Endothelial cell of umbilical vein (primary cell): ENCODE data around the gene MAP1LC3C. TPM values are rescaled to one million over a fixed set of nuclear protein-coding genes. Genes with fewer than 3 reads are reported as not detected.

Experiments used
- BruUV-seq: library from RNA; stranded (reverse); fragments of 400-500 nt; replicated peaks from 2 replicates; lab custom pipeline; 2021; lab: Mats Ljungman, UMichigan
- CTCF ChIA-PET: fragments of 300-600, 350-600 bp; sonication (Branson Sonifier 250); formaldehyde crosslinking; loops from one replicate; lab custom pipeline; 2021; ENCODE audit warnings: antibody characterized with exemption, inconsistent platforms; lab: Charles Lee
- POLR2A ChIA-PET: fragments of 300-600, 350-600 bp; sonication (Branson Sonifier 250); formaldehyde crosslinking; loops from one replicate; lab custom pipeline; 2021; ENCODE audit warnings: antibody characterized with exemption, inconsistent platforms; lab: Charles Lee
- DNase-seq: peaks from one replicate; pipeline ENCODE4 v3.0.0-alpha.2; 2011; ENCODE audit warnings: low read depth, low spot score
- FAIRE-seq: peaks from 2 replicates; lab custom pipeline; 2011; peaks lifted over from hg19 to GRCh38; lab: Jason Lieb, UNC
- H2AFZ ChIP-seq: 2 replicates; pipeline ENCODE4 v1.6.0; 2012; ENCODE audit warnings: low read depth, low read length, control low read depth, inconsistent platforms
- H3K27ac ChIP-seq: 2 replicates; pipeline ENCODE4 v1.5.1; 2011; ENCODE audit warnings: low read depth, mild to moderate bottlenecking, control low read depth, low read length, moderate library complexity; ENCODE audit not compliant: insufficient read depth
- H3K27me3 ChIP-seq, 2 experiments: 2 replicates each; pipeline versions ENCODE4 v1.6.0 to v1.6.1; 2011; ENCODE audit warnings: low read length in 2 of 2, mixed read lengths in 1 of 2; ENCODE audit not compliant: control insufficient read depth in 2 of 2, insufficient read depth in 2 of 2
- H3K36me3 ChIP-seq, 2 experiments: 2 replicates in 1 of 2; 3 replicates in 1 of 2; pipeline ENCODE4 v1.5.1; 2011; ENCODE audit warnings: low read length in 2 of 2, mild to moderate bottlenecking in 1 of 2, moderate library complexity in 1 of 2; ENCODE audit not compliant: control insufficient read depth in 2 of 2, insufficient read depth in 2 of 2; ENCODE audit errors: extremely low read depth in 1 of 2
- H3K4me1 ChIP-seq: 3 replicates; pipeline ENCODE4 v1.5.1; 2011; ENCODE audit warnings: mild to moderate bottlenecking, low read length; ENCODE audit not compliant: control insufficient read depth, insufficient read depth; ENCODE audit errors: extremely low read depth
- H3K4me2 ChIP-seq: 2 replicates; pipeline ENCODE4 v1.6.1; 2011; ENCODE audit warnings: low read length, control low read depth, mixed read lengths; ENCODE audit not compliant: insufficient read depth
- H3K4me3 ChIP-seq, 3 experiments: fragments of 200-600 bp in 1 of 3; sonication (generic), shearing (Covaris generic) in 1 of 3; replicated peaks in 1 of 3; 2 replicates each; pipeline ENCODE4 v1.5.1; 2011 to 2016; ENCODE audit warnings: control low read depth in 3 of 3, low read length in 3 of 3, mild to moderate bottlenecking in 2 of 3, inconsistent platforms in 1 of 3, low read depth in 1 of 3, moderate library complexity in 1 of 3; ENCODE audit not compliant: insufficient read depth in 1 of 3
- H3K79me2 ChIP-seq: 2 replicates; pipeline ENCODE4 v1.6.0; 2012; ENCODE audit warnings: low read length, inconsistent platforms; ENCODE audit not compliant: control insufficient read depth, insufficient read depth
- H3K9ac ChIP-seq: replicated peaks from 2 replicates; pipeline ENCODE3; 2011; ENCODE audit warnings: low read length, control low read depth; ENCODE audit not compliant: insufficient read depth; ENCODE audit errors: extremely low read depth
- H3K9me1 ChIP-seq: replicated peaks from 3 replicates; pipeline ENCODE4 v1.6.0; 2011; ENCODE audit warnings: mild to moderate bottlenecking, low read length; ENCODE audit not compliant: control insufficient read depth, insufficient read depth; ENCODE audit errors: extremely low read depth
- H3K9me3 ChIP-seq: replicated peaks from 2 replicates; pipeline ENCODE4 v1.5.1; 2012; ENCODE audit warnings: low read length, inconsistent platforms; ENCODE audit not compliant: control insufficient read depth, insufficient read depth
- H4K20me1 ChIP-seq: replicated peaks from 2 replicates; pipeline ENCODE3; 2011; ENCODE audit warnings: mild to moderate bottlenecking, low read length; ENCODE audit not compliant: control insufficient read depth, insufficient read depth; ENCODE audit errors: extremely low read depth
- EZH2 ChIP-seq: IDR thresholded peaks from 2 replicates; pipeline ENCODE4 v1.6.1; 2012; ENCODE audit warnings: borderline replicate concordance, low read depth, mild to moderate bottlenecking, moderate library complexity, low read length, inconsistent platforms; ENCODE audit not compliant: severe bottlenecking
- FOS ChIP-seq: IDR thresholded peaks from 2 replicates; pipeline ENCODE4 v1.6.1; 2011; ENCODE audit warnings: mild to moderate bottlenecking, low read length, moderate library complexity, borderline replicate concordance; ENCODE audit not compliant: insufficient read depth
- GATA2 ChIP-seq: IDR thresholded peaks from 2 replicates; pipeline ENCODE4 v1.7.0; 2011; ENCODE audit warnings: low read depth, mild to moderate bottlenecking, moderate library complexity, mixed read lengths, low read length; ENCODE audit not compliant: insufficient read length, insufficient read depth
- JUN ChIP-seq: IDR thresholded peaks from 2 replicates; pipeline ENCODE4 v1.6.1; 2011; ENCODE audit warnings: borderline replicate concordance, low read depth; ENCODE audit not compliant: insufficient read length, insufficient read depth
- MYC ChIP-seq: IDR thresholded peaks from one replicate; pipeline ENCODE4 v1.6.1; 2011; ENCODE audit warnings: mild to moderate bottlenecking, low read depth, low read length
- POLR2A ChIP-seq: IDR thresholded peaks from 2 replicates; pipeline ENCODE4 v1.6.1; 2012; ENCODE audit warnings: low read depth, mild to moderate bottlenecking, control low read depth, low read length
- POLR2AphosphoS5 ChIP-seq: IDR thresholded peaks from 2 replicates; pipeline ENCODE4 v1.6.1; 2012; ENCODE audit warnings: low read depth, mild to moderate bottlenecking, control low read depth, low read length, moderate library complexity; ENCODE audit not compliant: insufficient read depth
- dilution Hi-C: fragments of 300-500 bp; cut with MboI; formaldehyde crosslinking; loops from one replicate; pipeline ENCODE4 v1.15.0; 2019; ENCODE audit warnings: low sequenced_read_pairs; ENCODE audit not compliant: extremely low pct_ligation_motif_present
- intact Hi-C: fragments of 100-400 bp; cut with micrococcal nuclease; formaldehyde crosslinking; loops from one replicate; pipeline ENCODE4 v1.10.0; 2022
- polyA plus RNA-seq, 4 experiments: library from polyadenylated mRNA; depleted of rRNA in 3 of 4; stranded (reverse) in 3 of 4; unstranded in 1 of 4; fragments of >200 nt; gene quantifications; 2 replicates each; pipeline versions ENCODE4 v1.2.1 to v1.2.3, GENCODE V29; 2011 to 2012; ENCODE audit warnings: missing spikeins in 1 of 4
- total RNA-seq: library from RNA; stranded (reverse); gene quantifications from 2 replicates; pipeline ENCODE4 v1.2.3, GENCODE V29; 2021
- TF ChIP-seq, protein P1 (sequence below), 2 donors: IDR thresholded peaks; 1 replicate in 1 of 2; 2 replicates in 1 of 2; pipeline ENCODE4 v1.5.1; 2011; ENCODE audit warnings: low read length in 2 of 2, mild to moderate bottlenecking in 2 of 2, moderate library complexity in 2 of 2, control low read depth in 1 of 2, inconsistent platforms in 1 of 2, low read depth in 1 of 2; ENCODE audit not compliant: insufficient read depth in 1 of 2; ENCODE audit errors: extremely low read depth in 1 of 2
- TF ChIP-seq, protein P2 (sequence below): IDR thresholded peaks from 2 replicates; pipeline ENCODE4 v1.6.1; 2011; ENCODE audit not compliant: insufficient read depth, insufficient read length

Gene MAP1LC3C
- total and polyA plus RNA-seq, 2 donors (not counting 3 experiments of a cell fraction or from before 2014, with no cell fraction given) = not detected

DNA sequence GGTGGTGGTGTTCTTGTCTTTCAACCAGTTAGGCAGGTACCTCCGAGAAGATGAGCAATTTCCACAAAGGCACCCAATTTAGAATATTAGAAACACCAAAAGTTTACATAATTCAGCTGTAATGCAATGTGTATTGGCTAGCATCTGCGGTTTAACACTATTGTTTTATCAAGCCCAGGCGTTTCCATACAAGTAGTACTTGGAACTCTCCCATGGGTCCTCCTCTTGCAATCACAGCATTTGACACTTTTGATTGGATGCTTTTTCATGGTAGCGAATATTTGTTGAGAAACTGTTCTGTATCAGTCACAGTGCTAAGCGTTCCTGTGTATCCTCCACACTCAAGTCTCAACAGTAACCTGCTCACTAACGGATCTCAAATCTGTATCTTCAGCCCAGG lies 20.1 kb upstream of the MAP1LC3C start:
- Histone ChIP-seq H4K20me1 (no peaks in the 10 kb centered on the region), H3K36me3 (no peaks in the 10 kb centered on the region), H3K9me1 (no peaks in the 10 kb centered on the region), H3K9ac (no peak overlapping the region), H3K27ac (no peak overlapping the region), H3K9me3 (no peaks in the 10 kb centered on the region), H3K4me3 (no peak overlapping the region), H3K4me2 (no peak overlapping the region), H3K79me2 (no peaks in the 10 kb centered on the region), H3K27me3 (no peaks in the 10 kb centered on the region), H2AFZ (no peak overlapping the region), H3K4me1 (no peaks in the 10 kb centered on the region)
- ChIA-PET CTCF (no interaction called here), POLR2A (no interaction called here)
- TF ChIP-seq, protein P1, sequence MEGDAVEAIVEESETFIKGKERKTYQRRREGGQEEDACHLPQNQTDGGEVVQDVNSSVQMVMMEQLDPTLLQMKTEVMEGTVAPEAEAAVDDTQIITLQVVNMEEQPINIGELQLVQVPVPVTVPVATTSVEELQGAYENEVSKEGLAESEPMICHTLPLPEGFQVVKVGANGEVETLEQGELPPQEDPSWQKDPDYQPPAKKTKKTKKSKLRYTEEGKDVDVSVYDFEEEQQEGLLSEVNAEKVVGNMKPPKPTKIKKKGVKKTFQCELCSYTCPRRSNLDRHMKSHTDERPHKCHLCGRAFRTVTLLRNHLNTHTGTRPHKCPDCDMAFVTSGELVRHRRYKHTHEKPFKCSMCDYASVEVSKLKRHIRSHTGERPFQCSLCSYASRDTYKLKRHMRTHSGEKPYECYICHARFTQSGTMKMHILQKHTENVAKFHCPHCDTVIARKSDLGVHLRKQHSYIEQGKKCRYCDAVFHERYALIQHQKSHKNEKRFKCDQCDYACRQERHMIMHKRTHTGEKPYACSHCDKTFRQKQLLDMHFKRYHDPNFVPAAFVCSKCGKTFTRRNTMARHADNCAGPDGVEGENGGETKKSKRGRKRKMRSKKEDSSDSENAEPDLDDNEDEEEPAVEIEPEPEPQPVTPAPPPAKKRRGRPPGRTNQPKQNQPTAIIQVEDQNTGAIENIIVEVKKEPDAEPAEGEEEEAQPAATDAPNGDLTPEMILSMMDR (IDR thresholded peaks at IDR 0.05; ENCODE audit: extremely low read depth in 1 of 2, insufficient read depth in 1 of 2, low read depth in 1 of 2, low read length in 2 of 2) = no peak
- no peak for TF ChIP-seq POLR2AphosphoS5
- TF ChIP-seq EZH2 = no peak
- TF ChIP-seq MYC = no peak
- TF ChIP-seq FOS = no peak
- TF ChIP-seq, protein P2, sequence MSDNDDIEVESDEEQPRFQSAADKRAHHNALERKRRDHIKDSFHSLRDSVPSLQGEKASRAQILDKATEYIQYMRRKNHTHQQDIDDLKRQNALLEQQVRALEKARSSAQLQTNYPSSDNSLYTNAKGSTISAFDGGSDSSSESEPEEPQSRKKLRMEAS = no peak
- no peak for TF ChIP-seq GATA2
- TF ChIP-seq JUN = no peak
- no peak for TF ChIP-seq POLR2A
- dilution Hi-C loops (no loop called here), intact Hi-C loops (loop anchor here (5.0 kb wide), 1 partner anchor 1308 kb away; no protein-coding TSS in a partner anchor)
- DNase-seq (no peak), FAIRE-seq (no peak)
- BruUV-seq = no TSS peak
